T-helper 1 cell (primary cell): ENCODE results near the gene DLG2.

Experiments used
- DNase-seq, 5 donors: peaks; one replicate each; pipeline ENCODE4 v3.0.0-alpha.2; 2012 to 2020

DLG2 gene

DNA sequence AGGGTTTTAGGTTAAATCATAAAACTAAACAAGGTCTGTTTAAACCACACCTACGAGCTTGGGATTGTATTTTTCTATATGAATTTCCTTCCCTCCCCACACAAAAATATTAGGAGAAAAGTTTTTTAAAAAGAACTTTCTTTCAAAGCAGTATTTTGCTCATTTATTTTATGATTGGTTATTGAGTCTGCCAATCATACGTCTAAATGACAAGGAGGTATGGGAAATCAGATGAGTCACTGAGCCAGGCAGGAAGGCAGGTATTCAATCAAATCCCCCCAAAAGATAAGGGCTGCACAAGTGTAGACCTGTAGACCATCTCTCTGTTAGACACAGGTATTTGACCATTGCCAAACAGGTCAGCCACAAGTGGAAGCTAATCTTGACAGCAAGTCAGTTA, 1900.8 kb downstream of the DLG2 start:
- DNase-seq, result no peak

GRCh38 chr11:83725728-83726127, 1901.4 kb downstream of the DLG2 start:
- no peak for DNase-seq

- no peak for DNase-seq
Observed at GRCh38 chr11:83725269-83725560, 1901.9 kb downstream of the DLG2 start.

DNA sequence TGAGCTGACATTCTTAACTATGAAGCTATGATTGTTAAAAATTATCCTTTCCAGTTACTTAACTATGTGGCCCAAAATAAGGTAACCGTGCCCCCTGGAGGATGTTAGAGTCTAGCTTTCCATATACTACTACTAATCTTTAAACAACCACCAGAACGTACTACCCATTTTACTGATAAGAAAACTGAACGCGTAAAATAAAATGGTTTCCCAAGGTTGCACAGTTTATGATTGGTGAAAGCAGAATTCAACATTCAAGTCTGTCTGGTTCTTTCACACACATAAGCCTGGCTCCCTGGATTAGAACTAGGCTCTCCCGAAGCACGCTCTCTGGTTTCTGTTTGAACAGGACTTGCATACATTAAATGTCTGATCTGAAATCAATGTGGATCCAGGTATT, 1903.1 kb downstream of the DLG2 start:
- DNase-seq, result peak in 1 of 5 donors; percentile 14

DNA sequence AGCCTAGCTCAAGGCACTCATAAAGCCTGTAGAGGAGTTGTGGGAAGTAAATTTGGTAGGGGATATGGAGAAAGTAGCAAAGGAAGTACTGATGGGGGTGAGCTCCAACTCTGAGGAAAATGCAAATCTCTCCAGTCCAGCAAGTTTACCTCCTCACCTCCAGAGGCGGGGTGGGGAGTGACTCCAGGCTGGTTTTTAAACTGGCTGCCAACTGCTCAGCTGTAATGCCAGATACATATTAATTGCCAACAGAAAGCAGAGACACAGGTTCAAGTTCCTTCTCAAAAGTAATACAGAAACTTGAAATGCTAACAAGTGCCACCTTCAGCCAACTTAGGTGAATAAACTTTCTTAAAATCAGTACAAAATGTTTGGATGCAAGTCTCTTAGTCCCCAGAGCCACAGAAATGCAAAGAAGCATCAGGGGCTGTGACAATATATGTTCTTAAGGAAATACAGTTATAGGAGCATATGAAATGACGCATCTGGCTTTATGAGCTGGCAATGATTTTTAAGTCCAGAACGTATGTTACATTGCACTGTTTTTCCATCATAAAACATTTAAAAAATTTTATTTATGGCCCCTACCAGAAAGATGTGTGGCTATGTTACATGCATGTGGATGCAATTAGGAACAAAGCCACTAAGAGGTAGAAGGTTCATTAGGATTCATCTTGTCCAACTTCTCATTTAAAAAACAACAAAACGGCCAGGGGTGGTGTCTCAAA, 1904.6 kb downstream of the DLG2 start:
- DNase-seq, result no peak

DNA sequence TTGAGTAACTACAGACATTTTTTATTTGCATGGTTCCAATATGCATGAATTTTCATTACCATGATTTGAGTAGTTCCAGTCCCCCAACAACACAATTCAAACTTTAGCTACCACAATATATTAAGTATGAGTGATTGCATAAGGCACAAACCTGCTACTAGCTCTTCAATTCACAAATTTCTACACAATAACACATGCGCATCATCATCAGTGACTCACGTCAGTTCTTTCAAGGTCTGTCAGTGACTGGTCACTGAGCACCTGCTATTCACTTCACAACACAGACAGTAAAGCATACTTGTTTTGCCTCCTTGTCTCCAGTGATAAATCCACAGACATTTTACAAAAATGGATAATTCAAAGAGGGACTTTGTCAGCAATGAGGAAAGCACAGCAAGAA, 1905.9 kb downstream of the DLG2 start:
- DNase-seq, result no peak

DNA sequence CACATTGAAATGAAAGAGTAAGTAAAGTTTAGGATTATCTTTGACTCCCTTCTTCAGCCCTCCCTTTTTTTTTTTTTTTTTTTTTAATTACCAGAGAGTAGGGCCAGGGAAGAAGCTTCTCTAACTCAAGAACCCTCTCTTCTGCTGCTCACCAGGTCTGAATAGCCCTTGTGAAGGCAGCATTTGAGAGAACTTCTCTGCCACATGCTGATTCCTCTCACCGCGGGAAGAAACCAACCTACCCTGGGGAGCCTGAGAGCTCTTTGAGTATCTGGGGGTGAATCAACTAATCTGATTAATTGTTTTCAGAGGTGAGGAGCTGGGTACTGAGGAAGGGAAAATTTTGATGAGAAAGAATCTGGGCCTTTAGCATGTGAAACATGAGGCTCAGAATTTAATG, 1906.5 kb downstream of the DLG2 start:
- DNase-seq, result no peak

GRCh38 chr11:83717537-83717936, 1909.6 kb downstream of the DLG2 start:
- DNase-seq, result no peak

DNA sequence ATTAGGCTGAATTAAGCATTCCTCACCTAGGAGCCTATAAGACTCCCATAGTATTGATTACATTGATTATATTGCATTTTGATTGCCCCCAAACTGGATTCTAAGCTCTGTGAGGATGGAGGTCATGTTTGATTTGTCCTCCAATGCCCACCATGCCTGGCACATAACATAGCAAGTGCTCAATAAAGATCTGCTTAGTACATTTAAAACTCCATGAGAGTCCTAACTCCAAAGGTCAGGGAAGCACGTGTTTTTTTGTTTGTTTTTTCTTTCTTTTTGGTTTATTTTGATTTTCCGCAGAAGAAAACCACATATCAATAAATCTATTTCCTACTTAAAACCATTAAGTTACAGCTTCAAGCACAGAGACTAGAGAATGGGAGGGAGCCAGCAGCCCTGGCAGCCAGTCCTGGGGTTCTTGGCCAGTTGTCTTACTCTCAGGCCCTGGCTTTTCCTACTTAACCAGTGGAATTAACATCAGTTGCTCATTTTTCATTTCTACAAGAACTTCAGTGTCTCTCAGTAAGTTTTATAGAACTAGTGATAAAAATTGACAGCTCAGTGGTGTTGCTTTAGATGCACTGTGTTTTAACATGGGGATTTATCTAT, 1911.1 kb downstream of the DLG2 start:
- DNase-seq, result no peak

GRCh38 chr11:83713708-83714107, 1913.4 kb downstream of the DLG2 start:
- DNase-seq, result no peak

GRCh38 chr11:83711106-83711527, 1916.0 kb downstream of the DLG2 start:
- no peak for DNase-seq

DNA sequence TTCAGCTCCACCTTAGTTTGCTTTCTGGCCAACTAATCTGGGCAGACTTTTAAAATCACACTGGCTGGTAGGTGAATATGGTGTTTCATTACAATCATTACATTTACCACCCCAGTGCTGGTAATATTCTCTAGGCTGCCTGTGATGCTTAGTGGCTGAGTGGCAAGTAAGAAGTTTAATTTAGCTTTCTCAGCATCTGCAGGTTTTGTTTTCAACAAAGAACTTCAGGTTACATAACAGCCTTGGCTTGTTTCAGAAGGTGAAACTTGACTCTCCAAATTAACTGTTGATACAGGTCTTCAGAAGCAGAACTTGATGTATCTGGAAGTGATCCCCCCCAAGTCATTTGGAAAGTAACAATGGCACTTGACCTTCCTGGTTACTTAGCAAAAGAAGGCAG, 1917.7 kb downstream of the DLG2 start:
- DNase-seq, result no peak

GRCh38 chr11:83706566-83706965, 1920.6 kb downstream of the DLG2 start:
- no peak for DNase-seq

- DNase-seq, result no peak
Observed at GRCh38 chr11:83702796-83703195, 1924.3 kb downstream of the DLG2 start.

GRCh38 chr11:83697518-83697917, 1929.6 kb downstream of the DLG2 start:
- no peak for DNase-seq

DNA sequence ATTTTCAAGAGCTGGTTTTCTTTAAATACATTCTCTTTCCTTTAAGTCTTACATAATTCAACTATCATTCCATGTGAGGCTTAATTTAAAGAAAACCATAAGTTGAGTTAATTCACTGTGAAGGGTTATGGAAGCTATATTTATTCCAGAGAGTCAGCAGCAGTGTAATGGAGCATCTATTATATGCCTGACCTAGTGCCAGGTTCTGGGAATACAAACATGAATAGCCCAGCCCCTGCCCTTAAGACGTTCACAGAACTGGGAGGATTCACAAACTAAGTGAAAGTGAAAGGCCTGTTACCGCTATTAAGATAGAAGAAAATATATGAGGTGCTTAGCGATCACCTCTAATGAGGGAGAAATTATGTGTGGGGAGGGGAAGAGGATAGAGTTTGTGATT, 1932.1 kb downstream of the DLG2 start:
- DNase-seq, result no peak

DNA sequence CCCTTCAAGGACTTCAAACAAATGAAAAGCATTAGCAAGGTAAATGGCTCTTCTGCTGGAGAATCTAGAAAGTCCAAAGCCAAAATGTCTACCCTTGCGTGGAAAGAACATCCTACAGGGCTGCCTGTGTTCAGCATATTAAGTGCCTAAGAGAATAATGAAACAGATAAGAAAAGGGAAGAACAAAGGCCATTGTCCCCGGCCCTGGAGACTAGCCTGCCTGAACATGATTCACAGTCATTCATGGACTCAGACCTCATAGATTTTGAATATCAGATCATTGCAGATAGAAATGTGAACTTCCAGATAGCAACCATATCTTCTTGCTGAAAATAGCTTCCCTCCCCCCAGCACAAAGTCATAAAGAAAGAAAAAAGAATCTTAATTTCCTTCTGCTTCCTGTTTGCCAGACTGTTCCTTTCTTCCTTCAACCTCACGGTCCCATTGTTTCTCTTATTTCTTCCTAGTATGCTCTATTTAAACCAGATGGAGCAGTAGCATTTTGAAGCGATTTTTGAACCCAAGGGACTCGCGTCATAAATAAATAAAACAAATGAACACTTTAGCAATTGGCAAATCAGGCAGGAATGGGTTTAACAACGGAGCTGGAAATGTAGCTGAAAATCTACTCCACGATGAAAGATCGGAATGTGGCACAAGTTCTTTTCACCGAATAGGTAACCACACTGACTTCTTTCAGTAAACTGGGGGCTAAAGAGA, 1932.8 kb downstream of the DLG2 start:
- no peak for DNase-seq

- DNase-seq, result no peak
Observed at GRCh38 chr11:83693306-83693992, 1933.7 kb downstream of the DLG2 start.

DNA sequence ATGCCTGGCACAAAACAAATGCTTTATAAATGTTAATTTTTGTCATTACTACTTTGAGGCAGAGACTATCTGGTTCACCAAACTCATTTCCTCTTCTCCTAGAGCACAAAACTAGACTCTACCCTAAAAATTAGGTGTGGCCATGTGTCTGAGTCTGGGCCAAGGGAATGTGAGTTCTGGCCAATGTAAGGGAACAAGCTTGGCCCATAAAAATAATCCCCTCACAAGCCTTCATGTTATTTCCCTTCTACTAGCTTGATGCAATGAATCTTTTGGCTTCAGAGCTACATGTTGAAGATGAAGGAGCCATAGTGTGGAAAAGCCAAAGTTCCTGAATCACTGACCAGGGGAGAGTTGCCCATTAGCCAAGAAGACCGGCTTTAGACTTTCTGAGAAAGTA, 1934.5 kb downstream of the DLG2 start:
- no peak for DNase-seq

DNA sequence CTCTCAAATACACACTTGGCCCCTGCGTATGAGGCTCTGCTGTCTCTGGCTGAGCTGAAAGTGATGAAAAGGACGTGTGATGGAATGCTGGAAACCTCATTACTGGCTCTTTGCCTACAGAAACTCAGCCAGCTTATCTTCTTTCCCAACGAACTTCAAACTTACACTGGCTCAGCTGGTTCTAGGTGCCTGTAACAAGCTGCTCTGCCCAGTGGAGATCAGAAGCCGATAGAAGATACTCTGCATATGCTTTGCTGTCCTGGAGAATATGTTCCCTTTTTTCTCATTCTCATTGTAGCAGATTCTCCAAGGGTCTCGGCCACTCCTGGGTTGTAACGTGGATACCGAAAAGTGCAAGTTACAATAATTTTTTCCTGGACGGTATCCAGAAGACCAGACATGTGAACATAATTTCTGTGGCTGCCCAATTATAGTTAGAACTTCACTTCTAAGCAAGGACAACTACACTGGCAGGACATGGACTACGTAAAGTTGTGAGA, 1935.6 kb downstream of the DLG2 start:
- no peak for DNase-seq

DNA sequence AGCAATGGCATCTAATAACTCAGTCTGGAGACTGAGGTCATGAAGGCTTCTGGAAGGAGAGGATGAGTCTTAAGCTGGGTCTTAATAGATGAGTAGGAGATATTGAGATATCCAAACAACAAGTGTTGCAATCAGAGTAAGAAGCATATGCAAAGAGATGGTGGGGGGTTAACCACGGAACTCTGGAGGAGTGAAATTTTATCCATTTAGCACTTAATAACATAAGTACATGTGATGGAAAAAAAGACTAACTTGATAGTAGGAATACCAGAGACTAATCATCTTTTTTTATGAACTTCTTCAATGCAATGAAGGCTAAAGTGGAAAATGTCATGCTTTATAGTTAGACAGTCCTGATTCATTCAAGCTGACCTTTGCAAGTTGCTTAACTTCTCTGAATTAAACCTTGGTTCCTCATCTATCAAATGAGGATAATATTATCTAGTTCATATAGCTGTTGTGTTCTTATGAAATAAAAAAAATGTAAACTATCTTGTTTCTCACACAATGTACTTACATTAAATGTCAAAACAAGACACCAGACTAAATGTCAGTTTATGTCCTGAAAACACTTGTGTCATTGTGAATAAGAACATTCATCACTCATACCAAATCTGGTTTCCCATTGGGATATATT, 1937.9 kb downstream of the DLG2 start:
- no peak for DNase-seq

DNA sequence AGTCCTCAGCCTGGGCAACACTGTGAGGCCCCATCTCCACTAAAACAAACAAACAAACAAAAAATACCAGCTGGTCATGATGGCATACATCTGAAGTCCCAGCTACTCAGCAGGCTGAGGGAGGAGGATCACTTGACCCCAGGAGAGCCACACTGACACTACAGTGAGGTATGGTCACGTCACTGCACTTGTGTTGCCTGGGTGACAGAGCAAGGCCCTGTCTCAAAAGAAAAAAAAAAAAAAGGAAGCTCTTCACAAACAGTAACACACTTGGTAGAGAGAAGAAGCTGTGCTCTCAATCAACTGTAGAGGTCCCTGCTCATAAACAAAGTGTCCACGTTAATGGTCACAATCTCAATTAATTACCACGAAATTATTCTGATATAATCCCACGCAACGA, 1939.4 kb downstream of the DLG2 start:
- DNase-seq, result no peak

DNA sequence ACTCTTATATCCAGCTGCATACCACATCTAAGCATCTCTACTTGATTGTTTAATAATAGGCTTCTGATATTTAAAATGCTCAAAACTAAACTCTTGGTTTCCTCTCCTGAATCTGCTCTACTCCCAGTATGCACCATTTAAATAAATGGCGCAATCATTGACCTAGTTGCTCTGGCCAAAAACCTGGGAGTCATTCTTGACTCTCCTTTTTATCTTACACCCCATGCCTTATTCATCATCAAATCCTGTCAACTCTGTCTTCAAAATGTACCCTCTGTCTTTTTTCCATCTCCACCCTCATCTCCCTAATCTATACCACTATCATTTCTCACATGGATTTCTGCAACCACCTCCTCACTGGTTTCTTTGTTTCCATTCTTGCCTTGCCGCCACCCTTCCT, 1941.4 kb downstream of the DLG2 start:
- DNase-seq, result no peak
